ENCODE measurements around the gene PTPRA.

The PTPRA gene

GRCh38 chr20:3082955-3083952 is 210.0 kb downstream of the PTPRA start:
- DNase-seq, result no peak

- DNase-seq, result no peak
Observed at GRCh38 chr20:3084283-3084985, 211.2 kb downstream of the PTPRA start, which contains the start of gene AVP. TSS of gene AVP (minus strand) at chr20:3084724. CDS start at chr20:3084674, 50 bp downstream.

- DNase-seq, result no peak
Observed at GRCh38 chr20:3084986-3085360, 211.7 kb downstream of the PTPRA start.

GRCh38 chr20:3085571-3086072 is 212.3 kb downstream of the PTPRA start:
- no peak for DNase-seq

GRCh38 chr20:3088031-3088430 is 214.8 kb downstream of the PTPRA start:
- DNase-seq, result no peak

Measured in stimulated activated CD4-positive, alpha-beta T cell treated with anti-CD3 and anti-CD28 coated beads, Interleukin-15, amount 100 ng/mL, for 24 hours (primary cell).